ENCODE data around the gene ERI3.

Gene ERI3

DNA sequence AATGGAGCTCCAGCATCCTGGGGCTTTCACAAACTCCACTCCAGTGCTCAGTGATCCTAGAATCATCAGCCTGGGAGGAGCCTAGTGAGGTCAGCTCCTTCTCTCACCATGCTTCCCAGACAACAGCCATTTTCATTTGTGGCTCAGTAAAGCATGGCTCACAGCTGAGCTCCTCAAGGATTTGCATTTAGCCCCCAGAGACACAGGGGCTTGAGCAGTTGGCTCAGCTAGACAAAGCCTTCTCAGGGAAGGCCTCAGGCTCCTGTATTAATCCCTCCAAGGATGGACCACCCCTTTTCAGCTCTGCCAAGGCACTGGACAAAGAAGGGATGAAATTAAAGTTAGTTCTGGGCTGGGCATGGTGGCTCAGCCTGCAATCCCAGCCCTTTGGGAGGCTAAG is 39.5 kb downstream of the ERI3 start:
- no peak for DNase-seq

DNA sequence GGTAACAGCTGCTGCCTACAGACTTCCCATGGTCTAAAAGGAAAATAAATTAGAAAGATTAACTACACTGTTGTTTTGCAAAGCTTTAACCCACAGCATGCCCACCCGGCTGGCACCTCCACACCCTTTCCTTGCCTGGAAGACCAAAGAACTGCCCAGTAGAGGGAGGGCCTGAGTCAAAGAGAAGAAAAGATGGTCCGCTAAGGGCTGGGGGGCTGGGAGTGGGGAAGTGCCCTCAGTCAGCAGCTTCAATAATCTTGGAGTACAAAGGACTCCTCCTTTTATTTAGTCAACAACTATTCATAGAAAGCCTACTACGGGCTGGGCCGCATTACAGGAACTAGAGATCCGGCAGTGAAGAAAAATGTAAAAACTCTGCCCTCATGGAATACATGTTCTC is 40.6 kb downstream of the ERI3 start:
- no peak for DNase-seq

DNA sequence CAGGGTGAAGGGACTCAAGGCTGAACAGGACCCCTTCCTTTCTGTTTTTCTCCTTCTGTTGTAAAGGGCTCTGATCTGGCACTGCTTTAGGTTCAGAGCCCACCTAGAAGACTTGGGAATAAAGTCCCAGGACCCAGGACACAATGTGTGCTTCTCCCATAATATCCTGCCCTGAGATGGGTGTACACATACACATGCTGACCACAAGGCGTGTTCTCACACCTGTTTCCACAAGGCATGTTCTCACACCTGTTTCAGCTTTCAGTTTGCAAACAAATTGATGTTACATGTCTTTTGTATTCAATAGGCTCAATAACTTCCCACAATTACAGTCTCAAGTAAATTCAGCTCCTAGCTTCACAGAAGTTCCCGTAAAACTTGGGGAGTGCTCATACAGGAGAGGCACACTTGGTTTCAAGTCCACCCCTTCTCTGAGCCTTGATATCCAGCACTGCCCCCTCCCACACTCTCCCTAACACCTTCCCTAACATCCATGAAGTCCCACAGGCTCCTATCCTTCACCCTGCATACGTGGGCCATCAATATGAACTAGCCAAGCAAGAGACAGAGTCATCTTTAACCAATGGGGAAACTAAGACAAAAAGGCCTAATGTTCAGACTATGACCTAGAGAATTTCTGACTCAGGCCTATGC is 41.7 kb downstream of the ERI3 start:
- no peak for DNase-seq

DNA sequence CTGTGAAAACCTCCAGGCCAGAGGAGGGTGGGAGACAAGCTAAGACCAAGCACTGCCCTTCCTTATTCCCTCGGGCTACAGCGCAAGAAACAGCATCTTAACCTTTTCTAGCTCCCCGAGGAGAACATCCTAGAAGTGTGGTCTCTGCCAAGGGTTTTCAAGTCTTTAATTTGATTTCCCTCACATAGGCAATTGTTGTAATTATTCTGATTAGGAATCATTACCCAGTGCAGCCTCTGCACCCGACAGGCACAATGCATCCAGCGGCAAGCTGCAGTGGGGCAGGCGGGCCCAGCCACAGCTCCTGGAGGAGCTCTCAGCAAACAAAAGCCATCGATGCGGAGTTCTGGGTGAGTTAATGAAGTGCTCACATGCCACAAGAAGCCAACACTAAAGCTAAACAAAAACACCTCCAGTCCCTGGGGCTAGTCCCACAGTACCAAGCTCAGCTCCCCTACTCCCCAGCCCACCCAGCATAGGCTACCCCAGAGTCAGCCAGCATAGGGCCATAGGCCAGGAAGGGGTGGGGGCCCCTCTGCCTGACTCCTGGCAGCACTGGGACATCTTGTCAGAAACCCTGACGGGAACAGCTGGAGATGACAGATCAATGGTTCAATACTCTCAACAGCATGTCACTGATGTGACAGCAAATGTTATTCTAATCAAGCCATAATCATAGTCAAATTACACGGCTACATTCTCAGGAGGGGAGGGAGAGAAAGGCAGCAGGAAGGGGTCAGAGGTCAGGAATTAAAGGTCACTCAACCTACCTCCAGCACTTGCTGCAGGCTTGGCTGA is 42.5 kb downstream of the ERI3 start:
- DNase-seq = no peak

DNA sequence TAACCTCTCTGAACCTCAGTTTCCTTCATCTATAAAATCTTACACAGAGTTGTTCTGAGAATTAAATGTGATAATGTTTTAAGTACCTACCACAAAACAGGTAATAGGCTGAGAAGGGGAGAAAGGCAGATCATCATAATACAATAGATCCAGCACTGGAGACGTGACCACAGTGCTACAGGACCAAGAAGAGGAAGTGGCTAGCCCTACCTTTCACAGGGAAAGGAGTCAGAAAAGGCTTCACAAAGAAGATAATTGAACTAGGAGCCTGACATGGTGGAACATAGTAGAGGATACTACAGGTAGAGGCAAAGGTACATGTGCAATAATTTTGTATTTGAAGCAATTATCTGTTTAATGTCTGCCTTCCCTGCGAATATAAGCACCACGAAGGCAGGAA is 45.1 kb downstream of the ERI3 start:
- no peak for DNase-seq

DNA sequence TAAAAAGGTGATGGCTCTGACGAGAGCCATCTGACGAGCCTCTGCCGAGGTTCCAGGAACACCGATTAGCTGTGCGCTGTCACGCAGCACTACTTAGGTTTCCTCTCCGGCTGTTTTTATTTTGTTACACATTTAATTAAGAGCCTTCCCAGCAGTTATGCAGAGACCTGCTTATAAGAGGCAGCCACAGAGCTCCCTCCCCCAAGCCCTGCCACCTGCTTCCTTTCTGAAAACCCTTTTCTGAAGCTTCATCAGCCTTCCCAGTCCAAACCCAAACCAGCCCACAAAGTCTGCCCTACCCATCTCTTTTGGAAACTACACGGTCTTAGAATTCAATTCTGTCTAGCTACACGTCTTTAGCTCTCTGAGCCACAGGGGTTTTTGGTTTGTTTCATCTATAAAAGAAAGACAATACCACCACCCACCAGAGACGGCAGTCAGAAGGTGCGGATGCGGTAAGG is 49.1 kb downstream of the ERI3 start:
- no peak for DNase-seq

DNA sequence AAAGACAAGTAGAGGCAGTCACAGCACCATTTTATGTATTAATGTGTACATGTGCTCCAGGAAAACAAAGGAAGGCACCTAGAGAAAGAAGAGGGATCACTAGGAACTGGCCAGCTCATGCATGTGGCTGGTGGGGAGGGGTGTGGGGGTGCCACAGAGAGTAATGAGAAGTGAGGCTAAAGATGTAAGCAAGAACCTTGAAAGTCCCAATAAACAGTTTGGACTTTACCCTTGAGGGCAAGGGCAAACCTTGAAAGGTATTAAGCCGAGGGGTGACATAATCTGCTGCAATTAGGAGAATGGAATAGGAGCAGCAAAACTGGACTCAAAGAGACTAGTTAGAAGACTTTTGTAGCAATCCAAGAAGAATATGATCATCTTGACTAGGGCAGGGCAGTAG is 51.5 kb downstream of the ERI3 start:
- no peak for DNase-seq

DNA sequence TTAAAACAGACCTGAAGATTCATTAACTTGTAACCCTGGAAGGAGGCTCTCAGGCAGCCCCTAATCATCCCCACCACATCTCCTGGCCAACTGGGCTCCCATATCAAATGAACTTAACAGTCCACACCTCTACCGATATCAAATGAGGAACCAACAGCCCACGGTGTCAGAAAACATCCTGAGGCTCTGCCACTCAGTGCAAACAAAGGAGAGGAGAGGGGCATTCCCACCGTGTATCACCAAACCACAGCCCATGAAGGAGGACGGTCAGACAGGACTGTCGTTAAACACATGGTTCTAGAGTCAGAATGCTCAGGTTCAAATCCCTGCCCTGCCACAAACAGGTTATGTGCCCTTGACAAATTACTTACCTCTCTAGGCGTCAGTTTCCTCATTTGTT is 52.5 kb downstream of the ERI3 start:
- no peak for DNase-seq

DNA sequence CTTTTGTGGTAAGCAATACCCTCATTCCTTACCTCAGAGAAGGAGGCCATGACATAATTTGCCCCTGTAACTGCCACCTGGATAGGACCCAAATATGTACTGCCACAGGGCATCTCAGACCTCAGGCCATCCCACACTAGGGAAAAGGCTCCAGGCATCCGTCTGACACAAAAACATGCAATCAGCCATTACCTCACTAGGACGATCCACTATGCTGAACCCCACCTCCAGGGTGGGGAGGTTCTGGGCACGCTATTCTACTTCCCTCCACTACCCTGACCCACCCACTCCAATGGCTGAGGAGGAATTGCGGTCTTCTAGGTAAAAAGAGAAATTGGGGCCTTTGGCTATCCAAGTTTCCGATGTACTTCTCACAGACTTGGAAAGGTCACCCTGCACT is 53.6 kb downstream of the ERI3 start:
- DNase-seq = no peak

DNA sequence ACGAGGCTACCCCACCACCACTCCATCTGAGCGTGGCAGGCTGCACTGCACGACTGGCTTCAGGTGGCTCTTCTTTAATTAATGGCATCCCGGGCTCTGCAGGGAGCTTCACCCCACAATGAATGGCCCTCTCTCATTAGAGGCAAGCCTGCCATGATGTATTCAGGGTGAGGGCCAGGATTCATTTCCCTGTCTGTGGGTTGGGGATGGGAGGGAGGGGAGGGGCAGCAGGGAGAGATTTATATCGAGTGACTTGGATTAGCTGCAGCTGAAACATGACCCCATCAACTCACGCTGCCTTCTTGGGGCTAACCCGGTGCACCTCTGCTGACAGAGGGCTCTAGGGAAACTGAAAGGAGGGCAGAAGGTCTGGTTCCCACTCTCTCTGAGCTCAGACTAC is 54.2 kb downstream of the ERI3 start:
- DNase-seq = no peak

DNA sequence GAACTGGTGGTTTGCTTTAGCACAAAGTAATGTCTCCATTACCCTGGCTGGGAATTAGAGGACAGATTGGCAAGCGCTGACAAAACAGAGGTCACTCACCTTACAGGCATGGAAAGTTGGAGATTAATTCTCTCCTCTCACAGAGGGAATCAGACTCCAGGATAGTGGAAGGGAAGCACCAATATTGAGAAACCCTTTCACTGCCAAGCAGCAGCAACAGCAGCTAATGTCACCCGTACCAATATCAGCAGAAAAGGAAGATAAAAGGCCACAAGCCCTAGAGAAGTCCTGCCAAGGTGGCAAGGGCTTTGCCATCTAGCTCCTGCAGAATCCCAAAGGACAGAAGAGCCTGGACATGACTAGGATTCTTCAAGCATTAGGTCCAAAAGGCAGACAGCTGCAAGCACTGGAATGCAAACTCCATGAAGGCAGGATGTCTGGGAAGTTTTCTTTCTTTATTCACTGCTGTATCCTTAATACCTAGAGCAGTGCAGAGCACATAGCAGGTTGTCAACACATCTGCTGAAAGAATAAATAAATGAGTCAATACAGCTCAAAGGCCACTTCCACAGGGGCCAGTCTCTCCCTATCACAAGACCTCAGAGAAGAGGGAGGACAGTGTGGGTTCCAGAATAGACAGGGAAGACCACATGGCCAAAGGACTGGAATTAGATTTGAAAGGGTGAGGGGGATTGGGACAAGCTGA is 57.2 kb downstream of the ERI3 start:
- no peak for DNase-seq

DNA sequence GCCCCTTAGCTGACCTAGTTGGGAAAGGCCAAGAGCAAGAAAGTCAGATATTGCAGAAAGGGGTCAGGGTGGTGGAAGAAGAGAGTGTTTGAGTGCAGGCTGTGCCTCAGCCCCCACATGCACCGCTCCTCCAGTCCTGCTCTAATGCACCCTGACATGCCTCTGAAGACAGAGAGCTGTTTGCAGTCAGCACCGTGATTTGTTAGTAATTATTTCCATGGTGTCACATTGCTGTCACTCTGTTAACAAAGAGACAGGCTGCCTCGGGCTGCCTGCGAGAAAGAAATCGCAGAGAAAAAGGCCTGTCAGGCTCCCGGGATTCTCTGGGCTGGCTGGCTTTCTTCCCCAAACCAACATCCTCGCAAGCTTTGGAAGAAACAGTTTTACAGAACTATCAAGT is 58.3 kb downstream of the ERI3 start:
- DNase-seq = no peak

DNA sequence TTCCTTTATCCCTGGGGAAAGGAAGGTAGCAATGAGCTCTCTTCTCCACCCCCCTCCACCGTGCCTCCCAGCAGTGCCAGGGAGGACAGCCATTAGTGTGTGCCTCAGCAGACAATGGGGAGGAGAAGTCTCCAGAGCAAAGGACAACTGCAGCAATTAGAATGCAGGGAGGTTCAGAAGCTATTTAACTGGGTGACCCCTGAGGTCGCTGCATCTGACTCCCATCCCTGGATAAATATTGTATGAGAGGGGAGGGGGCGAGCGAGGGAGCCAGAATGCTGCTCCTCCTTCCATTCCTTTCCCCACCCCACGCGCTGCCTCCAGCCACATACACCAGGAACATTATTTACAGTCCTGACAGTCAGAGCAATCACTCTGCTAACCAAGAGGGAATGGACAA is 59.0 kb downstream of the ERI3 start:
- DNase-seq = no peak

DNA sequence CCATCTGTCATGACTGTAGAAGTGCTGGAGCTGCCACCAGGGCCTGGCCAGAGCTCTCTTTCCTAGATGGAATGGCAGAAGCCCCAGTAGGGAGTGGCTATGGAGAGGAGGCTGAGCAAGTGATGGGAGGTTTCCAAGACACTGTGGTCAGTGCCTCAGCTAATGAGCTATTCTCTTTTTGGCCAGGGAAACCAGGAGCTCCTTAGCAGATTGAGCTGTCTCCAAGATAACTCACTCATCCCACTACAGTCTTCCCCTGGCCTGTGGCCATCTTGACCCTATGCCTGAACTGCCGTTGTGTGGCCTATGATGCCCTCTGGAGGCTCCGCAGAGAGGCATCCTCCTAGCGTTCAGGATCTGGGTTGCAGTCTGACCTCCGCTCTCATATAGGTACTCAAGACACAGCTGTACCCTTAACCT is 60.5 kb downstream of the ERI3 start:
- DNase-seq = no peak

DNA sequence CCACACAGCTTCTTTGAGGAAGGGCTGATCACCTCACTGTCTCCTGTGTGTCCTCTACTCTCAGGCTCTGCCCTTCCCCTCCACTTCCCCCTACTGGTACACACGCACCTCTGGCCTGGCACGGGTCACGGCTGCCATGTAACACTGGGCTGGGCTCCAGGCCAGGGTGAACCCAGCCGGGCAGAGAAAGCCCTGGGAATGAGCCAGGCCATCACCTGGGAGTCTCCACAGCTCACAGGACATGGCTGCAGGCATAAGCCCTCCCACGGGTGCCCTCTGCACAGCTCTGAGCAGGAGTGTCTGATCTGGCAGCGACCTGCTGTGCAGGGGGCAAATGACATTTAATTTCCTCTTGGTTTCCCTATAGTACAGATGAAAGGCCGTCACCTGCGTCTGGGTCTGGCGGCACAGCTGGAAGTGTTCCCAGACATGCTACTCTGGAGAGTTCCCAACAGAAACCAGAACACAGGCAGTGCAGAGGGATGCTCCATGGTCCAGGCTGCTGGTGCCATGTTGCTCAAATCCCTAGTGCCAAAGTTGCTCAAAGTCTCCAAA is 61.2 kb downstream of the ERI3 start:
- no peak for DNase-seq

DNA sequence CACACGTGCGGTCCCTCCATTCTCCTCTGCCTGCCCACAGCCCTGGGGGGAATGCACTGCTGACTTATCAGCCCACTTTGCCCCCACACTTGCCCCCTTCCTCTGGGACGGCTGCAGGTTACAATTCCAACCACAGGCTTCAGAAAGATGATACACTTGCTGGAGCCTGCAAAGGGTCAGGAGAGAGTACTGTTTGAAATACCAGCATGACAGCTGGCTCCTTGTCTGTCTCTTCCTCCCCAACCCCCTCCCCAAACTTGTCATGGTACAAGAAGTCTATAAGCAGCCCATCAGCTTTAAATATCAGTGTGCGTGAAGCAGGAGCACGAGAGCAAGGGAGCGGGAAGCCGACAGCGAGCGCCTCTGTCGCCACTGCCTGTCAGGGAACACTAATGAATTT is 62.4 kb downstream of the ERI3 start:
- DNase-seq = no peak

DNA sequence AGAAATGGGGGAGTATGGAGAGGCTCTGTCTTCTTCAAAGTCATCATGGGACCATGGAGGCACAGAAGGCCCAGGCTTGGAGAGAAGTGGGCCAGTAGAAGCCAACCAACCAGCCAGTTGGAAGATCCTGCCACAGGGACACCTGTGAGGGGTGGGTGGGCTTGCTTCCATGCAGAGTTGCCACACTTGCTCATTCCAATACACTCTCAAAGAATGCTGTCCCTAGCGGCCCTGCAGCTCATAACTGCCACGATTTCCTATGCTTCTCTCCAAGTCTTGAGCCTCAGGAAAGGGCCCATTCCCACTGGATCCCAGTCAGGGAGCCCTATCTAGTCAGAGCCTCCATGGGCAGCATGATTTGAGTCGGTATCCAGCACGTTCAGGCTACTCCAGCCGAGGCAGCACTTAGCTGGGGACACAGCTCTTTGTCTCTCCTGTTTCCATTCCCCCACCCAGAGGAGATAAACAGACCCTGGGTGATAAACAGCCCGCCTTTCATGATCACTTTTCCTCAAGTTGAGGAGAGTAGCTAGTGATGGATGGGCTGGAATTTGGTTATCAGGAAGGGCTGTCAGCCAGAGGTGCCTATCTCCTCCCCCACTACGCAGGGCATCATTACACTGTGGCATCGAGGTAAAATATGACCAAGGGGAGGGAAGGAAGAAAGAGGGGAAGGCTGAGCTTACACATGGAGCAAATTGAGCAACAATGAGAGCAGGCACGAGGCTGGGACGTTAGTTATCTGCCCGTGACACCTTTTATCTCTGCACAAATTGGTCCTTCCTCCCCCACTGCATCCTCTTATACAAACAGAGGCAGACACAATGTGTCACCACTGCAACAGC is 64.6 kb downstream of the ERI3 start:
- no peak for DNase-seq

DNA sequence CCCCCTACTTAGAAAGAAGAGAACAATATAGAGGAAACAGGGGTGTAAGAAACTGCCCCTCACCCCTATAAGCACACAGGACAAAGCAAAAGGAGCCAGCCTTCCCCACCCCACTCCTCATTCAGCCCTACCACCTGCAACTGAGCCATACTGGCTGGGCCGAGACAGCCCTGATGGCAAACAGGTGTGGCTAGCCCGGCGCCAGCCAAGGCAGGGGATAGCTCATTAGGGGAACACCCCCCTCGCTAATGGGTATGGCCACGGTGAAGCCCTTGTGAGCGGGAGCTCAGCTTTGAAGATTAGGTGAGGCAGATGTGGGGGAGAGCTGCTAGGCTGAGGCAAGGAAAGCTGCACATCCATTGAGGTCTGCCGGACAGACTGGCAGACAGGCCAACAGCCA is 65.5 kb downstream of the ERI3 start:
- no peak for DNase-seq

DNA sequence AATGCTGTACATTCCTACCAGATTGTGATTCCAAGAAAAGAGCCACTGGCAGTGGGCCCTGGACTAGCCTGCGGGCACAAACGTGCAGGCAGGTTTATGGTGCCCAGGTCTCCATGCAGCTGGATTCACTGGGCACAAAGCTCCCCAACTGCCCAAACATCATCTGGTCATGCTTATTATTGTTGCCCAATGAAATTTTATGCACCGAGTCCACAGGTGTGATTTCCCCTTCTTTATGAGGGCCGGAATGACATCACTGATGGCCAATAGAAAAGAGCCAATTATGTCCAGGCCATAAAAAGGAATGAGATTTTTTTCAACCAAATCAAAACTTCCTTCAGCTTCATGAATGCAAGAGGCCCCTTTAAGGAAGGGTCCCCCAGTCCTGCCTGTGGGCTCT is 66.2 kb downstream of the ERI3 start:
- no peak for DNase-seq

DNA sequence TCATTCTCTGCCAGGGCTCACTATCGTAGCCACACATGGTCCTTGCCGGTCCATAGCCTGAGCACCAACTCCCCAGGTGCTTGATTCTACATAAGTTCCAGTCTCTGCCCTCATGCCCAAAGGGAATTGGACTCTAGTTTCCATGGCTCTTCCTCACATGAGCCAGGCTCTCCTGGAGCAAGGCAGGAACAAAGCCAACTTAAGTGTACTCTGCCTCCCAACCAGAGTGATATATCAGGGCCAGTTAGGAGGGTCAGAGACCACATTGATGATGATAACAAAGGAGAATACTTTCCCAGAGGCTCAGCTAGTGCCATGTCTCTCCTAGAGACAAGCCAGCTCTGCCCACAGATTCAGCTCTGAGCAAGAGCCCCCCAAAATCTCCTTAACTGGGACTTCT is 70.9 kb downstream of the ERI3 start:
- no peak for DNase-seq

DNA sequence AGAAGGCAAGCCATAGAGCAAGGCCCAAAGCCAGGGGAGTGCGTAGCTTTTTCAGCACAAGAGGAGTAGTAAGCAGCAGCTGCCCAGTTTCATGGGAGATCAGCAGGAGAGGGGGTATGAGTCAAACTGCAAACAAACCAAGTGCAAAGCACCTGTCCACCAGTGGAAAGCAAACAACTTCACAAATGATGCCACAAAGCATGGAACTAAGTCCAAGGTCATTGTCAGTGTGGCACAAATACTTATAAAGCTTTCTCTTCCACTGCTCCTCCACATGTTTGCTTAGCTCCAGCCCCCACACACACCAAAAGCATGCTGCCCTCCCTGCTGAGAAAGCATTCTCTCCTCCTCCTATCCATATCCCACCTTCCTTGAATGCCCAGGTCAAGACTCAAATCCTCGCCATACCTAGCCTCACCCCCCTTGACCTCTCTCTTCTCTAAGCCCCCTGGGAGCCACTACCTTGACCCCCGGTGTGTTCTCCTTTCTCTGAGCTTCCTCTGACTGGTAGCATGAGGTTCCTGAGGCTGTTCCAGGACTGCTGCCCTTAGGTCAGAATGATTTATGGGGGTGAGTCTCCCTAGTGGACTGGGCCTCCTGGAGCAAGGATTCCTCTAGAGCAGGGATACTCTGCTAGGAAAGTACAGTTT is 71.4 kb downstream of the ERI3 start:
- peak; percentile 72 for DNase-seq

DNA sequence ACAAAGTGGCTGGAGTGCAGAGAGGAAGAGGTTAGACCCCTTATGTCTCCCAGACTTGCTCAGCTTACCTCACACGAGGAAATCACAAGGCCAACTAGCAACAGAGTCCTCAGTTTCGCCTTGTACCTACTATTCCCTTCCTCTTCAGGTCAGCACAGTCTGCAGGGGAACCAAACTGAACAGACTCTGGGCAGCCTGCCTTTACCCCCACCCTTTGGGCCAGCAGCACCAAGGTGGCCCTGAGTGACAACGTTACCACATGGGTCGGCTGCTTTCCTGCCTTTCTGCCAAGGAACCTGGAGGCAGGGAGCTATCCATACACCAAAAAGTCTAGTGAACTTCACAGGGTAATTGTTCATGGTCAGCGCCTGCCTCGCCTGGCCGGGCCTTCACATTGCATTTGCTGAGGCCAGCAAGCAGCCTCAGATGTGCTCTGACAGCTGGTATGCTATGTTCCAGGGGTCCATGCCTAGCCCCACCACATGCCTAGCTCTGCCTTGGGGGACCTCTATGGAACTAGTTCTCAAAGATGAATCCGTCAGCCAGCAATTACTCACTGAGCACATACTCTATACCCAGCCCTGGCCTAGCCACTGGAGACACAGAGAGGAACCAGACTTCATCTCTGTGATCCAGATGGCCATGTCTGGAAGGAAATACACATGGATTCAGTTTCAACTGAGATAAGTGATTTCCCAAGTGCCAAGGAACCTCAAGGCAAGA is 72.2 kb downstream of the ERI3 start:
- DNase-seq = no peak
